AG04449 (cell line): Measurements from ENCODE around the gene RAB37.

Experiments used
- CTCF ChIA-PET: fragments of 350-600 bp; formaldehyde crosslinking; extraction: SDS; loops from one replicate; lab custom pipeline; 2021; ENCODE audit warnings: antibody characterized with exemption; lab: Yijun Ruan, JAX
- POLR2A ChIA-PET: fragments of 400-600, 350-600 bp; formaldehyde crosslinking; extraction: SDS; loops from one replicate; lab custom pipeline; 2020; ENCODE audit warnings: antibody characterized with exemption, inconsistent platforms; lab: Yijun Ruan, JAX
- DNase-seq: peaks from one replicate; pipeline ENCODE4 v3.0.0-alpha.2; 2010; ENCODE audit warnings: low read depth, low spot score
- H3K4me3 ChIP-seq: 2 replicates; pipeline ENCODE4 v1.5.1; 2011; ENCODE audit warnings: low read depth, mild to moderate bottlenecking, control low read depth, low read length
- CTCF ChIP-seq: IDR thresholded peaks from one replicate; pipeline ENCODE4 v1.5.1; 2011; ENCODE audit warnings: mild to moderate bottlenecking, moderate library complexity, low read length, control low read depth, inconsistent platforms; ENCODE audit not compliant: insufficient read depth; ENCODE audit errors: missing control alignments

RAB37 gene

GRCh38 chr17:74711058-74711824 lies 25.8 kb upstream of the RAB37 start:
- no peak for TF ChIP-seq CTCF
- no peak overlapping the region for H3K4me3 ChIP-seq
- CTCF ChIA-PET = no interaction called here
- POLR2A ChIA-PET = no interaction called here
- DNase-seq = no peak

- POLR2A ChIA-PET = no interaction called here
- no peak for TF ChIP-seq CTCF
- H3K4me3 ChIP-seq = no peak overlapping the region
- CTCF ChIA-PET = no interaction called here
- no peak for DNase-seq
These were observed 24.8 kb upstream of the RAB37 start for GRCh38 chr17:74712301-74712700.

- no peak for DNase-seq
- TF ChIP-seq CTCF = no peak
- ChIA-PET POLR2A (no interaction called here), CTCF (no interaction called here)
- H3K4me3 ChIP-seq = no peak within 1 kb of the TSS
These were observed 24.3 kb upstream of the RAB37 start, which contains the start of gene CD300LF for GRCh38 chr17:74712756-74713155. TSS of gene CD300LF (minus strand) at chr17:74712923. CDS start at chr17:74712866, 57 bp downstream.

- no peak for TF ChIP-seq CTCF
- no peak for DNase-seq
- POLR2A ChIA-PET = no interaction called here
- no peak overlapping the region for H3K4me3 ChIP-seq
- CTCF ChIA-PET = no interaction called here
These were observed 23.8 kb upstream of the RAB37 start for GRCh38 chr17:74713171-74713755.

- ChIA-PET POLR2A (no interaction called here), CTCF (no interaction called here)
- DNase-seq = no peak
- TF ChIP-seq CTCF = no peak
- no peak overlapping the region for H3K4me3 ChIP-seq
These were observed 21.9 kb upstream of the RAB37 start for GRCh38 chr17:74715144-74715543.

GRCh38 chr17:74720506-74720905 lies 16.6 kb upstream of the RAB37 start:
- POLR2A ChIA-PET = no interaction called here
- CTCF ChIA-PET = no interaction called here
- TF ChIP-seq CTCF = no peak
- no peak for DNase-seq
- H3K4me3 ChIP-seq = no peak overlapping the region
